H1 (cell line): ENCODE data around the gene CUX1. TPM values are rescaled to one million over a fixed set of nuclear protein-coding genes. Genes with fewer than 3 reads are reported as not detected.

ENCODE experiments used
- CTCF ChIA-PET: fragments of 300-600 bp; sonication (Branson Sonifier 250); formaldehyde crosslinking; loops from one replicate; lab custom pipeline; 2021; ENCODE audit not compliant: partially characterized antibody; lab: Charles Lee
- POLR2A ChIA-PET: fragments of 300-600 bp; sonication (Branson Sonifier 250); formaldehyde crosslinking; loops from one replicate; lab custom pipeline; 2021; ENCODE audit warnings: inconsistent platforms; ENCODE audit not compliant: partially characterized antibody; lab: Charles Lee
- DNase-seq, 2 experiments: peaks; one replicate each; pipeline versions ENCODE4 v3.0.0 to v3.0.0-alpha.2; 2010 to 2022; ENCODE audit warnings: low spot score in 2 of 2, low read depth in 1 of 2, mixed read lengths in 1 of 2
- FAIRE-seq: peaks from 2 replicates; lab custom pipeline; 2011; peaks lifted over from hg19 to GRCh38; lab: Jason Lieb, UNC
- H2AFZ ChIP-seq: 2 replicates; pipeline ENCODE4 v1.8.1; 2012; ENCODE audit warnings: low read length, inconsistent platforms
- H2AK5ac ChIP-seq: 2 replicates; pipeline ENCODE4 v1.6.1; 2013; ENCODE audit warnings: low read depth, low read length
- H2BK120ac ChIP-seq: replicated peaks from 2 replicates; pipeline ENCODE3; 2013; ENCODE audit warnings: low read depth, low read length, inconsistent platforms
- H2BK12ac ChIP-seq: 2 replicates; pipeline ENCODE4 v1.6.1; 2013; ENCODE audit warnings: low read depth, low read length
- H2BK15ac ChIP-seq: 2 replicates; pipeline ENCODE4 v1.6.1; 2013; ENCODE audit warnings: low read length
- H2BK20ac ChIP-seq: 2 replicates; pipeline ENCODE4 v1.6.1; 2013; ENCODE audit warnings: low read length
- H2BK5ac ChIP-seq: 2 replicates; pipeline ENCODE4 v1.6.1; 2013; ENCODE audit warnings: low read depth, low read length
- H3K14ac ChIP-seq: 2 replicates; pipeline ENCODE4 v1.6.1; 2013; ENCODE audit warnings: inconsistent platforms; ENCODE audit not compliant: insufficient read length
- H3K18ac ChIP-seq: 2 replicates; pipeline ENCODE4 v1.6.1; 2013; ENCODE audit warnings: low read length; ENCODE audit errors: extremely low read depth
- H3K23ac ChIP-seq: 2 replicates; pipeline ENCODE4 v1.6.1; 2013; ENCODE audit warnings: inconsistent platforms; ENCODE audit not compliant: insufficient read length
- H3K23me2 ChIP-seq: 2 replicates; pipeline ENCODE4 v1.6.1; 2013; ENCODE audit warnings: low read depth, low read length
- H3K27ac ChIP-seq: 2 replicates; pipeline ENCODE4 v1.6.1; 2011; ENCODE audit warnings: low read depth, low read length, inconsistent platforms
- H3K27me3 ChIP-seq, 4 experiments: replicated peaks in 1 of 4; 1 replicate in 1 of 4; 2 replicates in 3 of 4; pipeline versions ENCODE4 v1.6.1 to v1.8.1; 2011 to 2013; ENCODE audit warnings: low read length in 3 of 4, mild to moderate bottlenecking in 3 of 4, inconsistent platforms in 2 of 4, mixed read lengths in 2 of 4, moderate library complexity in 1 of 4; ENCODE audit not compliant: control insufficient read depth in 3 of 4, insufficient read depth in 3 of 4; ENCODE audit errors: extremely low read depth in 1 of 4
- H3K36me3 ChIP-seq, 4 experiments: 2 replicates each; pipeline versions ENCODE4 v1.6.1 to v1.8.1; 2011 to 2013; ENCODE audit warnings: mild to moderate bottlenecking in 4 of 4, low read length in 3 of 4, moderate library complexity in 2 of 4, control low read depth in 1 of 4, inconsistent platforms in 1 of 4; ENCODE audit not compliant: insufficient read depth in 4 of 4, control insufficient read depth in 2 of 4
- H3K4ac ChIP-seq: replicated peaks from 2 replicates; pipeline ENCODE3; 2013; ENCODE audit warnings: low read length, low read depth, mixed read lengths, inconsistent platforms; ENCODE audit not compliant: insufficient read length
- H3K4me1 ChIP-seq, 4 experiments: replicated peaks in 1 of 4; 1 replicate in 1 of 4; 2 replicates in 3 of 4; pipeline versions ENCODE4 v1.6.1 to v1.8.1; 2011 to 2013; ENCODE audit warnings: low read length in 3 of 4, inconsistent platforms in 2 of 4, mixed read lengths in 1 of 4; ENCODE audit not compliant: insufficient read depth in 4 of 4, control insufficient read depth in 3 of 4
- H3K4me2 ChIP-seq, 2 experiments: 2 replicates each; pipeline versions ENCODE4 v1.6.1 to v1.8.1; 2011 to 2013; ENCODE audit warnings: low read depth in 2 of 2, low read length in 2 of 2, control low read depth in 1 of 2, inconsistent platforms in 1 of 2, mild to moderate bottlenecking in 1 of 2; ENCODE audit not compliant: insufficient read depth in 1 of 2
- H3K4me3 ChIP-seq, 4 experiments: fragments of 200-600, 300-600 bp in 1 of 4; sonication (generic), shearing (Covaris generic), sonication (Bioruptor Twin) in 1 of 4; 2 replicates each; pipeline versions ENCODE4 v1.5.1 to v1.8.1; 2011 to 2016; ENCODE audit warnings: low read length in 4 of 4, low read depth in 3 of 4, control low read depth in 2 of 4, inconsistent platforms in 2 of 4, mild to moderate bottlenecking in 2 of 4, mixed read lengths in 1 of 4, moderate library complexity in 1 of 4; ENCODE audit not compliant: insufficient read depth in 2 of 4; ENCODE audit errors: extremely low read depth in 1 of 4
- H3K56ac ChIP-seq: replicated peaks from 2 replicates; pipeline ENCODE3; 2013; ENCODE audit warnings: low read depth, mild to moderate bottlenecking, mixed read lengths, low read length, inconsistent platforms; ENCODE audit not compliant: insufficient read length
- H3K79me1 ChIP-seq: 2 replicates; pipeline ENCODE4 v1.6.1; 2013; ENCODE audit warnings: low read depth, low read length, control low read depth
- H3K79me2 ChIP-seq, 2 experiments: 2 replicates each; pipeline versions ENCODE4 v1.6.1 to v1.8.1; 2012 to 2013; ENCODE audit warnings: low read length in 2 of 2, mild to moderate bottlenecking in 2 of 2, inconsistent platforms in 1 of 2; ENCODE audit not compliant: insufficient read depth in 2 of 2, control insufficient read depth in 1 of 2
- H3K9ac ChIP-seq, 4 experiments: replicated peaks in 1 of 4; 1 replicate in 1 of 4; 2 replicates in 3 of 4; pipeline versions ENCODE4 v1.6.1 to v1.8.1; 2011 to 2013; ENCODE audit warnings: low read depth in 3 of 4, low read length in 3 of 4, control low read depth in 2 of 4, mild to moderate bottlenecking in 2 of 4, moderate library complexity in 2 of 4, inconsistent platforms in 1 of 4; ENCODE audit errors: extremely low read depth in 1 of 4
- H3K9me3 ChIP-seq, 2 experiments: 2 replicates each; pipeline versions ENCODE4 v1.6.1 to v1.8.1; 2012 to 2013; ENCODE audit warnings: mild to moderate bottlenecking in 2 of 2, moderate library complexity in 2 of 2, control low read depth in 1 of 2, inconsistent platforms in 1 of 2, low read depth in 1 of 2, low read length in 1 of 2, mixed read lengths in 1 of 2; ENCODE audit not compliant: insufficient read depth in 2 of 2
- H4K20me1 ChIP-seq, 2 experiments: replicated peaks in 1 of 2; 2 replicates each; pipeline versions ENCODE3 to v1.8.1; 2011 to 2013; ENCODE audit warnings: inconsistent platforms in 2 of 2, low read length in 2 of 2, mild to moderate bottlenecking in 1 of 2; ENCODE audit not compliant: insufficient read depth in 2 of 2, control insufficient read depth in 1 of 2
- H4K5ac ChIP-seq: 2 replicates; pipeline ENCODE4 v1.6.1; 2013; ENCODE audit warnings: low read length, low read depth, mixed read lengths, inconsistent platforms; ENCODE audit not compliant: insufficient read length
- H4K8ac ChIP-seq: 2 replicates; pipeline ENCODE4 v1.8.0; 2013; ENCODE audit warnings: mild to moderate bottlenecking, moderate library complexity, low read length, inconsistent platforms; ENCODE audit not compliant: insufficient read depth; ENCODE audit errors: extremely low read depth
- H4K91ac ChIP-seq: replicated peaks from 2 replicates; pipeline ENCODE3; 2013; ENCODE audit warnings: low read length, mixed read lengths, inconsistent platforms; ENCODE audit not compliant: insufficient read length
- CBX5 ChIP-seq: fragments of 300-800, 300-1000 bp; sonication (generic); IDR thresholded peaks from 2 replicates; pipeline ENCODE4 v1.7.1; 2016; ENCODE audit warnings: antibody characterized with exemption, low read length, low read depth
- EP300 ChIP-seq, 2 experiments: IDR thresholded peaks; 1 replicate in 1 of 2; 2 replicates in 1 of 2; pipeline ENCODE4 v1.6.1; 2011 to 2012; ENCODE audit warnings: low read depth in 2 of 2, low read length in 2 of 2, mild to moderate bottlenecking in 2 of 2, borderline replicate concordance in 1 of 2, inconsistent platforms in 1 of 2, moderate library complexity in 1 of 2
- HDAC6 ChIP-seq: IDR thresholded peaks from one replicate; pipeline ENCODE4 v1.7.1; 2012; ENCODE audit warnings: low read depth, mild to moderate bottlenecking, inconsistent platforms, low read length, moderate library complexity
- RAD21 ChIP-seq, 2 experiments: IDR thresholded peaks in 1 of 2; conservative IDR thresholded peaks in 1 of 2; 2 replicates each; pipeline ENCODE4 v1.6.1; 2011; ENCODE audit warnings: low read depth in 2 of 2, low read length in 2 of 2, improper control_type of control experiment in 1 of 2, inconsistent platforms in 1 of 2, mild to moderate bottlenecking in 1 of 2, moderate library complexity in 1 of 2
- RBBP5 ChIP-seq: IDR thresholded peaks from 2 replicates; pipeline ENCODE4 v1.7.1; 2012; ENCODE audit warnings: low read depth, mild to moderate bottlenecking, inconsistent platforms, low read length, moderate library complexity, borderline replicate concordance
- TAF1 ChIP-seq: IDR thresholded peaks from 2 replicates; pipeline ENCODE4 v1.6.1; 2011; ENCODE audit warnings: mild to moderate bottlenecking, low read depth, low read length
- YY1 ChIP-seq: IDR thresholded peaks from 2 replicates; pipeline ENCODE4 v1.6.1; 2011; ENCODE audit warnings: low read depth, mild to moderate bottlenecking, low read length
- WGBS, 2 experiments: shearing (Covaris generic) in 1 of 2; methylation state at CpG; one replicate each; pipeline versions ENCODE4 v1.1.6 to v1.1.7; 2013 to 2015; ENCODE audit warnings: low lambda C conversion rate in 2 of 2, mixed read lengths in 2 of 2, inconsistent platforms in 1 of 2, low coverage in 1 of 2, missing lambda C conversion rate in 1 of 2; ENCODE audit not compliant: insufficient replicate concordance in 2 of 2, insufficient coverage in 1 of 2, insufficient read length in 1 of 2; ENCODE audit errors: extremely low coverage in 1 of 2, missing lambda C conversion rate in 1 of 2; 5-methylcytosine and 5-hydroxymethylcytosine counted together
- long read RNA-seq, 2 experiments: library from RNA in 1 of 2; library from capped mRNA in 1 of 2; stranded (forward); transcript quantifications; one replicate each; pipeline ENCODE4 v2.0.0, GENCODE V29; 2021; ENCODE audit warnings: inconsistent platforms in 1 of 2
- polyA minus RNA-seq, 3 experiments: library from RNA; depleted of rRNA, polyadenylated mRNA; stranded (reverse); fragments of >200 nt; gene quantifications; 1 replicate in 2 of 3; 2 replicates in 1 of 3; pipeline ENCODE4 v1.2.3, GENCODE V29; 2011
- polyA plus RNA-seq, 7 experiments: library from polyadenylated mRNA; depleted of rRNA in 3 of 7; stranded (reverse) in 5 of 7; unstranded in 2 of 7; fragments of >200 nt in 5 of 7; fragments of 200-250 nt in 2 of 7; gene quantifications; 1 replicate in 5 of 7; 2 replicates in 1 of 7; 4 replicates in 1 of 7; pipeline versions ENCODE4 v1.2.1 to v1.2.3, GENCODE V29; 2011 to 2013; ENCODE audit warnings: missing spikeins in 2 of 7, mixed read lengths in 2 of 7
- total RNA-seq: library from RNA; stranded (reverse); fragmentation: NEBNext Ultra II Directional; extraction: Animal tissue kit (Norgen Biotek cat#: 25700); gene quantifications from 2 replicates; pipeline ENCODE4 v1.2.1, GENCODE V29; 2021

The CUX1 gene
- 53.8 and 65.9 TPM in 2 replicates for total RNA-seq
- 21.6 and 33.1 TPM in 2 replicates for polyA plus RNA-seq (2011; rRNA removed)
- polyA plus RNA-seq (2011; cell fraction: cytosol; rRNA removed): 17.0 TPM
- 36.0 TPM for polyA plus RNA-seq (2011; cell fraction: nucleus; rRNA removed)
- 21.0 to 31.0 TPM (median 29.1 TPM) in 4 replicates for polyA plus RNA-seq (2012, experiment 1 of 2)
- polyA plus RNA-seq (2012, experiment 2 of 2): 18.8 TPM
- polyA plus RNA-seq (2013, experiment 1 of 2): 32.6 TPM
- polyA plus RNA-seq (2013, experiment 2 of 2): 35.1 TPM
- 34.6 and 44.1 TPM in 2 replicates for polyA minus RNA-seq (2011; rRNA and poly(A)+ RNA removed)
- 30.0 TPM for polyA minus RNA-seq (2011; cell fraction: cytosol; rRNA and poly(A)+ RNA removed)
- polyA minus RNA-seq (2011; cell fraction: nucleus; rRNA and poly(A)+ RNA removed): 71.2 TPM
- long read RNA-seq, experiment 1, partial matches to known transcripts: 17 of 31 reads
- long read RNA-seq, experiment 1, other reads (novel, unspliced or antisense): 9 of 31 reads
- long read RNA-seq, experiment 2, transcript CUX1-220 (2 exons, 559 nt): major isoform, 7 of 15 reads
- long read RNA-seq, experiment 2, partial matches to known transcripts: 2 of 15 reads
- long read RNA-seq, experiment 2, other reads (novel, unspliced or antisense): 4 of 15 reads

GRCh38 chr7:101817471-101818286 is at the start of gene CUX1:
TSS of gene CUX1 (plus strand) at chr7:101817626. CDS start at chr7:101817640, 14 bp downstream.
- H4K5ac ChIP-seq: no peak within 1 kb of the TSS
- no peak within 1 kb of the TSS for H4K91ac ChIP-seq
- peaks cover 11% of the 10 kb centered on the region; the same call in 1 of the 2 replicates for H3K23me2 ChIP-seq
- H3K79me1 ChIP-seq: no peaks in the 10 kb centered on the region; the same call in 1 of the 2 replicates
- WGBS, 2 experiments: 16% methylated on average over 31 of the region's 49 CpGs; no CpG with 5 or more reads in 1 of the 2 experiments
- no peak within 1 kb of the TSS for H3K14ac ChIP-seq
- H2BK15ac ChIP-seq: no peak within 1 kb of the TSS
- peak within 1 kb of the TSS in 3 of 4 experiments; percentile 29 to 90 (median 45); a peak in 4 of 7 replicates for H3K9ac ChIP-seq
- H2AFZ ChIP-seq: no peak within 1 kb of the TSS
- peak within 1 kb of the TSS; percentile 59 to 88 (median 70) for H3K4me3 ChIP-seq
- H2BK5ac ChIP-seq: no peak within 1 kb of the TSS
- POLR2A ChIA-PET: interaction anchor here (0.7 to 2.6 kb wide), 5 partner anchors 9 to 243 kb away, joined by 3 to 12 read pairs (median 6); no protein-coding TSS in a partner anchor
- no peak for FAIRE-seq
- peaks cover 0 to 14% (median 7%) of the 10 kb centered on the region in 4 experiments; a peak in 6 of 7 replicates for H3K27me3 ChIP-seq
- H4K8ac ChIP-seq: no peak within 1 kb of the TSS; the same call in 1 of the 2 replicates
- H2BK12ac ChIP-seq: no peak within 1 kb of the TSS
- DNase-seq: no peak
- no peak within 1 kb of the TSS for H3K56ac ChIP-seq
- H3K23ac ChIP-seq: no peak within 1 kb of the TSS
- peak within 1 kb of the TSS; percentile 32; the same call in 1 of the 2 replicates for H3K18ac ChIP-seq
- CTCF ChIA-PET: interaction anchor here (0.7 to 3.0 kb wide), 6 partner anchors 12 to 131 kb away, joined by 3 to 13 read pairs (median 3); no protein-coding TSS in a partner anchor
- H3K27ac ChIP-seq: no peak within 1 kb of the TSS
- peaks cover 24 to 61% of the 10 kb centered on the region in 2 experiments for H3K79me2 ChIP-seq
- peak within 1 kb of the TSS; percentile 74 for H3K4me2 ChIP-seq
- no peak within 1 kb of the TSS for H3K4ac ChIP-seq
- H4K20me1 ChIP-seq: peaks cover 13 to 14% of the 10 kb centered on the region in 2 experiments
- no peak within 1 kb of the TSS for H2BK120ac ChIP-seq
- no peak within 1 kb of the TSS for H2BK20ac ChIP-seq
- no peaks in the 10 kb centered on the region for H3K9me3 ChIP-seq
- no peak for TF ChIP-seq HDAC6
- TF ChIP-seq YY1: no peak
- TF ChIP-seq RAD21 (IDR thresholded peaks at IDR 0.05 in 1 of 2, conservative IDR thresholded peaks at IDR 0.05 in 1 of 2; ENCODE audit: low read depth in 2 of 2, low read length in 2 of 2): no peak
- TF ChIP-seq TAF1: no peak
- no peak for TF ChIP-seq CBX5
- TF ChIP-seq EP300 (IDR thresholded peaks at IDR 0.05; ENCODE audit: borderline replicate concordance in 1 of 2, low read depth in 2 of 2, low read length in 2 of 2): no peak
- peak; percentile 32; the same call in 1 of the 2 replicates for TF ChIP-seq RBBP5
- no peak within 1 kb of the TSS for H2AK5ac ChIP-seq
- H3K4me1 ChIP-seq: peaks cover 10 to 26% (median 11%) of the 10 kb centered on the region in 4 experiments
- no peaks in the 10 kb centered on the region for H3K36me3 ChIP-seq
